IMR-90 (cell line): ENCODE data around the gene NOL9. TPM values are rescaled to one million over a fixed set of nuclear protein-coding genes. Genes with fewer than 3 reads are reported as not detected.

Experiments used
- ATAC-seq: fragments of 200-7000 bp; cut with Tn5 transposase; 2 replicates; pipeline ENCODE4 v1.9.1; 2020; ENCODE audit warnings: low read depth, mild to moderate bottlenecking, moderate library complexity
- BruUV-seq: library from RNA; stranded (reverse); fragments of 400-500 nt; replicated peaks from 2 replicates; lab custom pipeline; 2021; lab: Mats Ljungman, UMichigan
- CTCF ChIA-PET: fragments of 300-600 bp; formaldehyde crosslinking; extraction: SDS; loops from one replicate; lab custom pipeline; 2021; ENCODE audit warnings: antibody characterized with exemption; lab: Yijun Ruan, JAX
- POLR2A ChIA-PET: fragments of 300-600 bp; sonication (Branson Sonifier 250); formaldehyde crosslinking; loops from one replicate; lab custom pipeline; 2022; ENCODE audit warnings: antibody characterized with exemption; ENCODE audit not compliant: unreplicated experiment; lab: Charles Lee
- DNase-seq: peaks from one replicate; pipeline ENCODE4 v3.0.0; 2013
- H2AFZ ChIP-seq: replicated peaks from 2 replicates; pipeline ENCODE3; 2013; ENCODE audit warnings: low read length, mild to moderate bottlenecking; ENCODE audit not compliant: poor library complexity
- H2AK5ac ChIP-seq: 2 replicates; pipeline ENCODE4 v1.6.1; 2013; ENCODE audit warnings: low read depth, low read length, inconsistent platforms
- H2AK9ac ChIP-seq: replicated peaks from 2 replicates; pipeline ENCODE3; 2013; ENCODE audit warnings: mild to moderate bottlenecking, low read depth, low read length, moderate library complexity; ENCODE audit not compliant: poor library complexity
- H2BK120ac ChIP-seq: 2 replicates; pipeline ENCODE4 v1.6.1; 2013; ENCODE audit warnings: low read depth, low read length, inconsistent platforms
- H2BK15ac ChIP-seq: 3 replicates; pipeline ENCODE4 v1.6.1; 2013; ENCODE audit warnings: low read depth, low read length, inconsistent platforms
- H2BK20ac ChIP-seq: 2 replicates; pipeline ENCODE4 v1.6.1; 2013; ENCODE audit warnings: low read depth, mild to moderate bottlenecking, inconsistent platforms, low read length, moderate library complexity
- H2BK5ac ChIP-seq: 2 replicates; pipeline ENCODE4 v1.6.1; 2013; ENCODE audit warnings: mild to moderate bottlenecking, low read depth, low read length, inconsistent platforms; ENCODE audit not compliant: poor library complexity, severe bottlenecking
- H3K14ac ChIP-seq: replicated peaks from 2 replicates; pipeline ENCODE4 v1.6.1; 2013; ENCODE audit warnings: low read depth, low read length, inconsistent platforms
- H3K18ac ChIP-seq: 2 replicates; pipeline ENCODE4 v1.6.1; 2013; ENCODE audit warnings: low read depth, low read length, control low read depth
- H3K23ac ChIP-seq: 2 replicates; pipeline ENCODE4 v1.6.1; 2013; ENCODE audit warnings: low read depth, low read length, inconsistent platforms
- H3K27ac ChIP-seq: 2 replicates; pipeline ENCODE4 v1.5.1; 2013; ENCODE audit warnings: mild to moderate bottlenecking, control low read depth, low read length; ENCODE audit not compliant: insufficient read depth
- H3K27me3 ChIP-seq: 2 replicates; pipeline ENCODE4 v1.6.1; 2013; ENCODE audit warnings: low read length; ENCODE audit not compliant: control insufficient read depth, insufficient read depth
- H3K36me3 ChIP-seq: 2 replicates; pipeline ENCODE4 v1.6.1; 2013; ENCODE audit warnings: low read length, mixed read lengths; ENCODE audit not compliant: control insufficient read depth, insufficient read depth
- H3K4ac ChIP-seq: 2 replicates; pipeline ENCODE4 v1.6.1; 2013; ENCODE audit warnings: low read depth, low read length, inconsistent platforms
- H3K4me1 ChIP-seq: 2 replicates; pipeline ENCODE4 v1.6.1; 2013; ENCODE audit warnings: low read length, mixed read lengths; ENCODE audit not compliant: control insufficient read depth, insufficient read depth
- H3K4me2 ChIP-seq: 2 replicates; pipeline ENCODE4 v1.6.1; 2013; ENCODE audit warnings: low read depth, mild to moderate bottlenecking, control low read depth, low read length, moderate library complexity
- H3K4me3 ChIP-seq: 2 replicates; pipeline ENCODE4 v1.5.1; 2013; ENCODE audit warnings: low read depth, mild to moderate bottlenecking, control low read depth, low read length, moderate library complexity; ENCODE audit not compliant: insufficient read depth
- H3K56ac ChIP-seq: 2 replicates; pipeline ENCODE4 v1.6.1; 2013; ENCODE audit warnings: low read length, inconsistent platforms; ENCODE audit not compliant: insufficient read depth; ENCODE audit errors: extremely low read depth
- H3K79me1 ChIP-seq, 2 experiments: 2 replicates each; pipeline ENCODE4 v1.6.1; 2013; ENCODE audit warnings: low read length in 2 of 2, inconsistent platforms in 1 of 2, low read depth in 1 of 2
- H3K9ac ChIP-seq: 2 replicates; pipeline ENCODE4 v1.6.1; 2013; ENCODE audit warnings: low read depth, low read length, control low read depth
- H3K9me1 ChIP-seq: 2 replicates; pipeline ENCODE4 v1.6.1; 2013; ENCODE audit warnings: low read length, inconsistent platforms; ENCODE audit not compliant: insufficient read depth
- H3K9me3 ChIP-seq: 2 replicates; pipeline ENCODE4 v1.6.1; 2013; ENCODE audit warnings: low read length; ENCODE audit not compliant: control insufficient read depth, insufficient read depth
- H4K20me1 ChIP-seq: 2 replicates; pipeline ENCODE4 v1.6.1; 2013; ENCODE audit warnings: low read length, inconsistent platforms; ENCODE audit not compliant: insufficient read depth
- H4K5ac ChIP-seq: 2 replicates; pipeline ENCODE4 v1.6.1; 2013; ENCODE audit warnings: mild to moderate bottlenecking, low read depth, low read length, control low read depth
- H4K8ac ChIP-seq, 2 experiments: 2 replicates each; pipeline ENCODE4 v1.6.1; 2013; ENCODE audit warnings: low read depth in 2 of 2, low read length in 2 of 2, control low read depth in 1 of 2, inconsistent platforms in 1 of 2
- H4K91ac ChIP-seq: 2 replicates; pipeline ENCODE4 v1.6.1; 2013; ENCODE audit warnings: low read depth, low read length, inconsistent platforms; ENCODE audit not compliant: insufficient read depth
- CHD1 ChIP-seq: IDR thresholded peaks from 2 replicates; pipeline ENCODE4 v1.6.1; 2012; ENCODE audit warnings: low read depth, low read length, improper control_type of control experiment
- MAZ ChIP-seq: IDR thresholded peaks from 2 replicates; pipeline ENCODE4 v1.6.1; 2012; ENCODE audit warnings: low read depth, mild to moderate bottlenecking, low read length, improper control_type of control experiment, moderate library complexity, borderline replicate concordance
- WGBS, 2 experiments: methylation state at CpG; one replicate each; pipeline versions ENCODE4 v1.1.5 to v1.1.7; 2013; ENCODE audit warnings: missing lambda C conversion rate in 2 of 2; ENCODE audit not compliant: insufficient read length in 1 of 2; ENCODE audit errors: extremely low coverage in 2 of 2; 5-methylcytosine and 5-hydroxymethylcytosine counted together
- dilution Hi-C: fragments of 300-500 bp; cut with HindIII; formaldehyde crosslinking; loops from one replicate; pipeline ENCODE4 v1.14.3; 2018; ENCODE audit warnings: low sequenced_read_pairs; ENCODE audit not compliant: unreplicated experiment
- in situ Hi-C: fragments of 300-500 bp; cut with MboI; formaldehyde crosslinking; loops from 3 replicates; pipeline ENCODE4 v1.14.3; 2019; ENCODE audit warnings: low sequenced_read_pairs, inconsistent platforms, mixed read lengths
- intact Hi-C: fragments of 100-400 bp; cut with micrococcal nuclease; formaldehyde crosslinking; loops from 2 replicates; pipeline ENCODE4 v1.10.0; 2022
- polyA plus RNA-seq, 3 experiments: library from polyadenylated mRNA; depleted of rRNA; stranded (reverse); fragments of >200 nt; gene quantifications; 2 replicates each; pipeline ENCODE4 v1.2.3, GENCODE V29; 2012; ENCODE audit warnings: low replicate concordance in 1 of 3
- total RNA-seq: library from RNA; depleted of rRNA; stranded (reverse); fragments of >200 nt; gene quantifications from 2 replicates; pipeline ENCODE4 v1.2.3, GENCODE V29; 2012

NOL9 gene
- total and polyA plus RNA-seq, 2 of the 4 experiments (the other 2 are of a cell fraction): 13.0 to 19.2 TPM

DNA sequence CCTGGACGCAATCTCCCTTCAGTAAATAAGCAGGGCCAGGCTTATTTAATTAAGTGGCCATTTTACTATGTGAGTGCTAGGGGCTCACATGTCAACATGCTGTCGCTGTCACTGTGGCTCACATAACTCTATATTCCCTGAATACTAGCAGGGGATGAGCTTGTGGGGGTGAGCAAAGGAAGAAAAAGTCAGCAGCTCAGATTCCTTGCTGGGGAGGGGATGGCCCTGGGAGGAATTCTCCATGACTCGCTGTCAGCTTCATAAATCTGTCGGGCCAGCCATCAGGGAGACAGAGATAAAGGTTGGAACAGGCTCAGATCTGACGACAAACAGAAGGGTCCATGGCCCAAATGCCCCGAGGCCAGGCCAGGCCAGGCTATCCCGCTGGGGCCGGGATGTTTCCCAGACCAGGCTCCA, 36.9 kb downstream of the NOL9 start:
- no peak overlapping the region for H3K27ac ChIP-seq
- in situ Hi-C loops: no loop called here
- dilution Hi-C loops: no loop called here

More for the DNA sequence above, 36.9 kb downstream of the NOL9 start:
- Histone ChIP-seq H4K5ac (no peak overlapping the region), H3K9me3 (no peaks in the 10 kb centered on the region), H4K91ac (no peak overlapping the region), H2BK5ac (no peak overlapping the region), H2AK9ac (no peak overlapping the region), H3K18ac (no peak overlapping the region), H4K20me1 (no peaks in the 10 kb centered on the region), H3K36me3 (no peaks in the 10 kb centered on the region), H2BK15ac (no peak overlapping the region), H3K27me3 (no peaks in the 10 kb centered on the region), H3K23ac (no peak overlapping the region), H3K4me1 (peaks cover 11% of the 10 kb centered on the region), H3K14ac (no peak overlapping the region), H3K56ac (no peak overlapping the region), H2BK120ac (no peak overlapping the region), H3K4ac (no peak overlapping the region), H2BK20ac (no peak overlapping the region), H2AK5ac (no peak overlapping the region), H3K4me3 (no peak overlapping the region), H3K9me1 (peaks cover 6% of the 10 kb centered on the region; the same call in 1 of the 2 replicates), H4K8ac (no peak overlapping the region), H3K4me2 (no peak overlapping the region), H3K79me1 (no peaks in the 10 kb centered on the region), H2AFZ (peak overlapping the region; percentile 64), H3K9ac (no peak overlapping the region)
- intact Hi-C loops: no loop called here
- POLR2A ChIA-PET: no interaction called here
- BruUV-seq: no TSS peak
- CTCF ChIA-PET: no interaction called here
- TF ChIP-seq CHD1 (no peak), MAZ (no peak)
- WGBS, 2 experiments: 20% methylated on average over 2 of the region's 8 CpGs; no CpG with 5 or more reads in 1 of the 2 experiments
- DNase-seq (peak; percentile 38), ATAC-seq (peak; percentile 20; the same call in 1 of the 2 replicates)
